Measurements from ENCODE around the gene CCL26. TPM values are rescaled to one million over a fixed set of nuclear protein-coding genes. Genes with fewer than 3 reads are reported as not detected.

CCL26 gene
- total and polyA plus RNA-seq, 9 of the 15 experiments (the other 6 are each of a cell fraction or from before 2014, with no cell fraction given) = 2.3 to 26.8 (median 8.4) TPM

- Histone ChIP-seq H4K20me1 (replicated peaks; ENCODE audit: control insufficient read depth, insufficient read depth, low read length) (no peaks in the 10 kb centered on the region), H3K79me2 (ENCODE audit: control insufficient read depth, insufficient read depth, low read length) (no peaks in the 10 kb centered on the region), H3K27ac (ENCODE audit: extremely low read depth, low read depth, low read length) (no peak overlapping the region), H3K36me3 (ENCODE audit: control insufficient read depth, insufficient read depth, low read length) (no peaks in the 10 kb centered on the region), H3K27me3 (ENCODE audit: control insufficient read depth in 2 of 2, insufficient read depth in 2 of 2, low read length in 2 of 2) (peaks cover 6 to 19% of the 10 kb centered on the region in 2 experiments), H3K9me1 (ENCODE audit: control insufficient read depth, insufficient read depth, low read length) (no peaks in the 10 kb centered on the region), H3K9ac (ENCODE audit: insufficient read depth in 1 of 2, low read depth in 2 of 2, low read length in 2 of 2) (no peak overlapping the region), H3K9me3 (replicated peaks; ENCODE audit: control insufficient read depth, insufficient read depth, low read depth, low read length) (no peaks in the 10 kb centered on the region), H3K4me2 (ENCODE audit: insufficient read depth, low read length) (no peak overlapping the region), H3K4me1 (replicated peaks in 1 of 2; ENCODE audit: control insufficient read depth in 2 of 2, insufficient read depth in 2 of 2, low read length in 2 of 2) (peaks cover 7 to 12% of the 10 kb centered on the region in 2 experiments), H2AFZ (ENCODE audit: low read depth, low read length) (no peak overlapping the region), H3K4me3 (no peak overlapping the region)
- FAIRE-seq (no peak), DNase-seq (ENCODE audit: extremely low read depth in 1 of 4, low spot score in 3 of 4) (no peak), ATAC-seq (no peak)
- ChIA-PET CTCF (ENCODE audit: low intra/inter-chr PET ratio) (no interaction called here), POLR2A (interaction anchor here (0.9 kb wide), 1 partner anchor 13 kb away, joined by 3 read pairs; no protein-coding TSS in a partner anchor)
- in situ Hi-C loops (cut with MboI) = no loop called here
- intact Hi-C loops (cut with micrococcal nuclease) = no loop called here
- 37% methylated on average over 5 of the region's 5 CpGs for WGBS (ENCODE audit: insufficient coverage, low coverage, missing lambda C conversion rate)
- TF ChIP-seq ZNF239 (CRISPR knock-in tag; IDR thresholded peaks at IDR 0.05) = no peak
- peak; percentile 28; the same call in 1 of the 2 replicates for TF ChIP-seq SPI1 (IDR thresholded peaks at IDR 0.05; ENCODE audit: borderline replicate concordance, low read depth, low read length)
- no peak for TF ChIP-seq KAT2B (IDR thresholded peaks at IDR 0.05; ENCODE audit: low read depth, low read length)
- TF ChIP-seq RBM34 (IDR thresholded peaks at IDR 0.05; ENCODE audit: borderline replicate concordance, insufficient read depth, low read length) = no peak
- TF ChIP-seq PPARD (CRISPR knock-in tag; IDR thresholded peaks at IDR 0.05) = no peak
- TF ChIP-seq, protein P1, sequence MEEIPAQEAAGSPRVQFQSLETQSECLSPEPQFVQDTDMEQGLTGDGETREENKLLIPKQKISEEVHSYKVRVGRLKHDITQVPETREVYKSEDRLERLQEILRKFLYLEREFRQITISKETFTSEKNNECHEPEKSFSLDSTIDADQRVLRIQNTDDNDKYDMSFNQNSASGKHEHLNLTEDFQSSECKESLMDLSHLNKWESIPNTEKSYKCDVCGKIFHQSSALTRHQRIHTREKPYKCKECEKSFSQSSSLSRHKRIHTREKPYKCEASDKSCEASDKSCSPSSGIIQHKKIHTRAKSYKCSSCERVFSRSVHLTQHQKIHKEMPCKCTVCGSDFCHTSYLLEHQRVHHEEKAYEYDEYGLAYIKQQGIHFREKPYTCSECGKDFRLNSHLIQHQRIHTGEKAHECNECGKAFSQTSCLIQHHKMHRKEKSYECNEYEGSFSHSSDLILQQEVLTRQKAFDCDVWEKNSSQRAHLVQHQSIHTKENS (CRISPR knock-in tag; IDR thresholded peaks at IDR 0.05) = no peak
- no peak for TF ChIP-seq SNAPC5 (CRISPR knock-in tag; IDR thresholded peaks at IDR 0.05)
- no peak for TF ChIP-seq RNF219 (CRISPR knock-in tag; IDR thresholded peaks at IDR 0.05)
- no TSS peak for BruUV-seq (replicated peaks)
Observed at GRCh38 chr7:75818472-75818871, 46.5 kb upstream of the CCL26 start.
